ENCODE results near the gene ABCC11.
A peak's percentile ranks its signal among the peaks of the same experiment; 100 is the strongest.
"Not testable (repeated sequence)": the region's sequence is repeated elsewhere in the genome, so short reads cannot be mapped to it uniquely, and the experiment has no call there.

Gene ABCC11

DNA sequence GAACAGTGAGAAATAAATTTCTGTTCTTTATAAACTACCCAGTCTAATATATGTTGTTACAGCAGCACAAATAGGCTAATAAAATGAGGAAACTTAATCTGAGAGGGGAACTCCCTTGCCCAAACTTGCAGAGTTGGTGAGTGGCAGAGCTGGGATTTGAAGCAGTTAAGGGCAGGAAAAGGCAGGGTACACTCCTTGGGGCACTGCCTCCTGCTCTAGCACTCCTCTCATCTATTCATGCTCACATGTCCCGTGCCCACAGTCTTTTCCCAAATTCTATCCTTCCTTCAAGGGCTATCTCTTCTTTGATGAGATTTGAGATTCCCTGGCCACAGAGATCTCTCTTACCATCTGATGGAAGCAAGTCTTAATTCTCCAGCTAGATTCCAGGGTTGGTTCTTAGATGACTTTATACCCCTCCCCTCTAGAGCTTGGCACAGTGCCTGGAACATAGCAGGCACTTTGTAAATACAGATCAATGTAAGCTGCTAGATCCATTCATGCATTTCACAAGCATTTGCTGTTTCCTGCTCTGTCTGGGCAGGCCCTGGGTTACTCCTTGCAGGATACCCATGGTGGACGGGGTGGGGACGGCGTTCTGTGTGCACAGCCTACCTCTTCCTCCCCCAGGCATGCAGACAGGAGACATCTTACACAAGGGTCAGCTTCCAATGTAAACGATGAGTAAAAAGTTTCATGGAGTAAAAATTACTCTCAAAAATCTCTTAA is 52.3 kb downstream of the ABCC11 start:
- DNase-seq = no peak

DNA sequence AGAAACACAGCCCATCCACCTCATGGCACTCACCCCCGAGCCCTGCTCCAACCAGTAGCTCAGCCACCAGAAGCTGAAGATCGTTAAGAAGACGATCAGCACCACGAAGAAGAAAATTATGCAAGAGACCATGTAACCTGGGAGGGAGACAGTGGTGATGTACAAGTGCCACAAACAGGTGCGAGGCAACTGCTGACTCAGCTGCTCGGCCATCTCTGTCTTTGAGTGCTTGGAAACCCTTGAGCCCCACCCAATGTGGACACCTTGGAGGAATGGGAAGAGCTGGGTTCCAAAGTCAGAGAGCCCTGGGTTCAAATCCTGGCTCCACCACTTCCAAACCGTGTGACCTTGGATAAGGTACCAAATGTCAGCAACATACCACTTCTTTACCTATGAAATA is 53.5 kb downstream of the ABCC11 start:
- DNase-seq = no peak

DNA sequence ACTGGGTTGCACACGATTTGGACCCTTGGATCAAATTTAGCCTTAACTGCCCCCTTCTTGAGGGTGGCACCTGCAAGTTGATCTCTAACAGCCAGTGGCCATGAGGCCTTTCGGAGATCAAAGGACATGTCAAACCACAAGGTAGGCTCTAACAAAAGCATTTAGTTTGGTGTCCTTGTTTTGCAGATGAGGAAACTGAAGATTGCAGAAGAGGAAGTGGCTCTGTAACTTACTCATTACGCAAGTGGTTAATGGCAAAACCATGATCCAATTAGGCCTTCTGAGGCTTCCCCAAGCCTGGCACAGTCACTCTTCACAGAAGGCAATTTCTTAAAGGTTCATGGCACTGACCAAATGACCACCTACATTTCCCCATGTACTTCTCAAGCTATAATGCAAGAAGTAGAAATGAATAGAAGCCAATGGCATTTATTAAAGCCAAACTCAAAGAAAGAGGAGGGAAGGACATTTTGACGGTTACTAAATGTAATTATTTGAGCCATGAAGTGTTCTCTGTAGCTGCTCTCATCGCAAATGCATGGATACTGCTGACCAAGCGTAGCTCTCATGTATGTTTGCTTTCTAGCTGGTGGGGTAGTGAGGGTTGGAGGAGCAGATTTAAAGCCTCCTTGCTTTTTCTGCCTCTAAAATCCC is 58.8 kb downstream of the ABCC11 start:
- DNase-seq = no peak

DNA sequence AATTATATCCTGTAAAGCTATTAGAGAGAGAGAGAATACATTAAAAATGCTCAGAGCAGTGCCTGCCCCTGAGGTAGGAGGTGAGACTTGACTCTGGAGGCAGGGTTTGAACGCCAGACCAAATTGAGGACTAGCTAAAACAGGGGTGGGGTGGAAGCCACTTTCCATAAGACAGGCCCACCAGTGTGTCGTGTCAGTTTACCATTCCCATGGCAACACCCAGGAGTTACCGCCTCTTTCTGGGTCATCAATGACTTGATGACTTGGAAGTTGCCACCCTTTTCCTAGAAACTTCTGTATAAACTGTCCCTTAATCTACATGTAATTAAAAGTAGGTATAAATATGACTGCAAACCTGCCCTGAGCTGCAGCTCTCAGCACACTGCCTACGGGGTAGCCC is 59.6 kb downstream of the ABCC11 start:
- no peak for DNase-seq

DNA sequence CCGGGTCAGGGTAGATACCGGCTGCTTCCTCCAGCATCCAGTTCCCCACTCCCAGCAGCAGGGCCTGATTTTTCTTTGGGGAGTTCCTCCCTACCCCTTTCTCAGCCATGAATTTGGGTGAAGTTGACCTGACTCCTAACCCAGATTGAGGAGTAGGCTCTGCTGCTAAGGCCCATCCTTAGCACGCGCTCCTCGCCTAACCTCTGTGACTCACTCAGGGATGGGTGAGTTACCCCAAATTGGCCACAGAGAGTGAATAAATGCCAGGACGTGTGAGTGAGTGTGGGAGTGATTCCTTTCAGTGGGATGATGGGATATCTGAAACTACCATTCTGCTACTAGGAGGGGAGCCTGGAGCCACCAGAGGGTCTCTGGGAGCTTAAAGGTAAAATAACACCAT is 62.7 kb downstream of the ABCC11 start:
- no peak for DNase-seq

DNA sequence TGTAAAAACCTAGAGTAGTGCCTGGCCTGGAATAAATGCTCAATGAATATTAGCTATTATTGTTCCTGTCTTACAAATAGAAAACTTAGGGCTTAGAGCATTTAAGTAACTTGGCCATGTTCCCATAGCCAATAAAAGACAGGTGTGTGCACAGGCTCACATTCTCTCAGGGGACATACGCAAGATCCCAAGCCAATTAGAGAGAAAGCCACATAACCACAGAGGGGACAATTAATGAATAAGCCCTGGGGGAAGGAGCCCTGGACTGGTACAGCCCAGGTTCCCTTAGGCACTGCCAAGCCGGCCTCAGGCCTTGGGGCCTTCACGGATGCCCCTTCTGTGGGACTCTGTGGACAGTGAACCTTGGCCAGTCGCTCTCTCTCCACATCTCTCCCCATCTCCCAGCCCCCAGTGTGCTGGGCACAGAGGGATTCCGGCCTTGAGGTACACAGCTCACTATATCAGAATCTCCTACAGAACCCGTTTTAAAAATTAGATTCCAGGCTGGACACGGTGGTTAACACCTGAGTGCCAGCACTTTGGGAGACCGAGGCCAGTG is 64.3 kb downstream of the ABCC11 start:
- no peak for DNase-seq

DNA sequence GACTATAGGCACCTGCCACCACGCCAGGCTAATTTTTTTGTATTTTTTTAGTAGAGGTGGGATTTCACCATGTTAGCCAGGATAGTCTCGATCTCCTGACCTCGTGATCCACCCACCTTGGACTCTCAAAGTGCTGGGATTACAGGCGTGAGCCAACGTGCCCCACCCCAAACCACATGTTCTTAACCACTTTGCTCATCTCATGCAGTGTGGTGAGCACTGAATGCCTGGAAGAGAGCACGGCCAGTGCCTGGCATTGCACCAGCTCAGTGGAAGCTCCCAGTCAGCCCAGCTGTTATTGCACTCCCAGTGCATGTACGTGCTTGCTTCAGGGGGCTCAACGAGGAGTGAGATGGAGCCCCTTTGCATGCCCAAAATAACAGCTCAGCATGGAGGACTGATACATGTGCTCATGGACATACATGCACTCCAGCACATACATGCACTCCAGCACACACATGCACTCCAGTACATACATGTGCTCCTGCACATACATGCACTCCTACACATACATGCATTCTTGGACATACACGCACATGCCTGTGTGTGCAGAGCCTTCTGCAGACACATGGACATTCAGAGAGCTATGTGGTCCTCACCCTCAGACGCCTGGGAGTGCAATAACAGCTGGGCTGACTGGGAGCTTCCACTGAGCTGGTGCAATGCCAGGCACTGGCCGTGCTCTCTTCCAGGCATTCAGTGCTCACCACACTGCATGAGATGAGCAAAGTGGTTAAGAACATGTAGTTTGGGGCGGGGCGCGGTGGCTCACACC is 65.4 kb downstream of the ABCC11 start:
- DNase-seq = not testable (repeated sequence)

DNA sequence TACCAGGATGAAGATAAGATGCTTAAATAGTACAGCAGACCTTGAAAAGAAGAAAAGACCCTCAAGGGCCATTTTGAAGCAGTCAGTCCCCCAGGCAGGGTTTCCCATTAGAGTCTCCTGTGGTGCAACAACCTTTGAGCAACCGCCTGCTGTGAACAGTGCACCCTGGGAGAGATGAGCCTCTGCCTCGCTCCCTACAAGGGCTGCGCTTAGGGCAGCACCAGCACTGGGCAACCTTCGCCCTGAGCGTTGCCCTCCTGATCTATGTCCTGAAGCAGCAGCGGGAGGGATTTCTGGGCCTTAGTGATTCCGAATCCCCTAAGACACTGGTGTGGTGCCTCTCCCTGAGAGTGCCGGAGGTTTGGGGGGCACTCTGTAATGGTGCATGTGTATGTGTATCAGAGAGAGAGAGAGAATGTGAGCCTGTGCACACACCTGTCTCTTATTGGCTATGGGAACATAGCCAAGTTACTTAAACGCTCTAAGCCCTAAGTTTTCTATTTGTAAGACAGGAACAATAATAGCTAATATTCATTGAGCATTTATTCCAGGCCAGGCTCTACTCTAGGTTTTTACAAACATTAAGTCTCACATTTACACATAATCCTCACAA is 66.4 kb downstream of the ABCC11 start:
- DNase-seq = no peak

DNA sequence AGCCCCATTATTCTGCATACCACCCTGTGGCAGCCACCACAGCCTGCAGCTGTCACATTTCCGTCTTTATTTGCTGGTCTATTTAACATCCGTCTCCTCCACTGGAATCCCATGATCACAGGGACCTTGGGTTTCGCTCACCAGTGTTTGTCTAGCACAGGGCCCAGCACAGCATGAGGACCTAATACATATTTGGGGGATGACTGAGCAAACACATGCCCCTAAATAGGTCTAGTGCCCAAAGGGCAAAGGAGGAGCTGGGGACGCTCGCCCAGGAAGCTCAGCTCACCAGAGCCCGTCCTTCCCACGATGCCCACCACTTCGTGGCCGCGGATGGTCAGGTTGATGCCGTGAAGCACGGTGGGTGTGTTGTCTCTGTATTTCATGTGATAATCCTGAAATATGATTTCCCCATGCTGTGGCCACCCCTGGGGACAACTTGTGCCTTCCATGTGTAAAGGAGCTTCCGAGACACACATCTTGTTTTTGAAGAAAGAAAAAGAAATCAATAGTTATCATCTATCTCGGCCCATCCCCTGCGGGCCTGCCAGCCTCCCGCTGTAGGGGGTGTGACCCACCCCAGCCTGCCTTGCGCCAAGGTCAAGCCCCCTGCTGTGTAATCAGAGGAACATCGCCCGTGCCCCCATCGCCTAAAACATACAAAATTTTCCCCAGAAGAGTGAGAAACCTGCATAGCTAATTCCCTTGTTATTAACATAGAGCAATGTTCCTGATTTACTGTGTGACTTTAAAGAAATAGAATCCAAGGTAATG is 70.5 kb downstream of the ABCC11 start:
- peak; percentile 16 for DNase-seq

DNA sequence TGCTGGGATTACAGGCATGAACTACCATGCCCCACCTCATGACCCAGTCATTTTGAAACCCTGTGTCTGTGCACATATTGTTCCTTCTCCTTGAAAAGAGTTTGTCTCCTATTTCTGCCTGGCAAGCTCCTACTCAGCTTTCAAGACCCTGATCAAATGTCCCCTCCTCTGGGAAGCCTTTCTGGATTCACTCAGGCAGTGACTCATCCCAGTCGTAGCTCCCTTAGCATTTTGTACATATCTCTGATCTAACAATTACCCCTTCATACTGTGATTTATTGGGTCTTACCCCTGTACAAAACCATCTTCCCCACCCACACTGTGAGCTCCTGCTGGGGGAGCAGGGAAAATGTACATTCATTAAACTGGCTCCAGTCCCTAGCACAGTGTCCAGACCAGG is 73.5 kb downstream of the ABCC11 start:
- DNase-seq = no peak

DNA sequence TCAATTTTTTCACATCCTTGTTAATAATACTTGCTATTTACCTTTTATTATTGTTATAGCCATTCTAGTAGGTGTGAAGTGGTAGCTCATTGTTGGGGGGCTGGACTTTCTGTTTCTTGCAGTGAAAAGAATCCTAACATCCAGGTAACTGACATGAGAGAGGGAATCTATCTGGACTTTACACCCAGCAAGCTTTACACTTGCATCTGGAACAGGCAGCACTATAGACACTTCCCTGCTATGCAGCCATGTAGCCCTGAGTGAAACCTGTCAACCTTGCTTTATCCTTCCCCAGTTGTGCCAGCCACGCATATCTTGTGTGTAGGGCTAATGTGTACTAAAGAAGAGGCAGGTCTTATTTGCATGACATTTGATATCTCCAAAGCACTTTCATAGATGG is 74.7 kb downstream of the ABCC11 start:
- no peak for DNase-seq

DNA sequence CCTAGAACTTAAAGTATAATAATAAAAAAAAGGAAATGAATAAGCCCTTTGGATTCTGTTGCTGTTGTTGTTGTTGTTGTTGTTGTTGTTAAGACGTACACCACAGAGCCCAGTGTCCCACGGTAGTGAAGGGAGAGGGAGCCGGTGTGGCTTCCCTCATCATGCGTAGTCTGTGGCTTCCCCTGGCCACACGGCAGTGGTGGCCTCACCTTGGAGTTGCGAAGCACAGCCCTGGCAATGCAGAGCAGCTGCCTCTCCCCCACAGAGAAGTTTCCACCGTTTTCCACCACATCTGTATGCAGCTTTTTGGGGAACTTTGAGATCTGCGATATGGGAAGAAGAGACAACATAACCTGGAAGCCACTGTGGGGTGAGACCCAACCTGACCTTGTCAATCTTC is 77.4 kb downstream of the ABCC11 start:
- no peak for DNase-seq

DNA sequence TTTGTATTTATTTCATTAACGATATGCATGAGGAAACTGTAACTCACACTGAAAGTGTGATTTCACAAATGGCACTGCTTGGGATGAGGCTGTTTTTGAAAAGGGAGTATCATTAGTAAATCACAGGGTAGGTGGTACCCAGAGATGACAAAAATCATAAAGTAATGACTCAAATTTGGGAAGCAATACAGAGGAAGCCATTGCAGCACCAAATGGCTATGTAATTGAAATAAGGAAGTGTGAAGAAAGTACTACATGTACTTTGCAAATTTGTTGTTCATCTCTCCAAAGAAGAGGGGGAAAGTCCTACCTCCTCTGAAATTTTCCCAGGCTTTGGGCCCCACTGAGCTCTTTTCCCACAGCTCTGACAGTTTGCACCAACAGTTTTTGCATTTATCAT is 79.3 kb downstream of the ABCC11 start:
- no peak for DNase-seq

DNA sequence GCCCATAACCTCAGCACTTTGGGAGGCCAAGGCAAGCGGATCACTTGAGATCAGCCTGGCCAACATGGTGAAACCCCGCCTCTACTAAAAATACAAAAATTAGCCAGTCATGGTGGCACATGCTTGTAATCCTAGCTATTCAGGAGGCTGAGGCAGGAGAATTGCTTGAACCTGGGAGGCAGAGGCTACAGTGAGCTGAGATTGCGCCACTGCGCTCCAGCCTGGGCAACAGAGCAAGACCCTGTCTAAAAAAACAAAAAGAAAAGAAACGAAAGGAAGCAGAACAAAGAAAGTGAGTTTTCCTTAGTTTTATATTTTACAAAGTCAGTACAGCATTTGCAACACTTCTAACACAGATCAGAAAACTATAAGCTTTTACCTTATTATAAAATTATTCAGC is 80.7 kb downstream of the ABCC11 start:
- not testable (repeated sequence) for DNase-seq

DNA sequence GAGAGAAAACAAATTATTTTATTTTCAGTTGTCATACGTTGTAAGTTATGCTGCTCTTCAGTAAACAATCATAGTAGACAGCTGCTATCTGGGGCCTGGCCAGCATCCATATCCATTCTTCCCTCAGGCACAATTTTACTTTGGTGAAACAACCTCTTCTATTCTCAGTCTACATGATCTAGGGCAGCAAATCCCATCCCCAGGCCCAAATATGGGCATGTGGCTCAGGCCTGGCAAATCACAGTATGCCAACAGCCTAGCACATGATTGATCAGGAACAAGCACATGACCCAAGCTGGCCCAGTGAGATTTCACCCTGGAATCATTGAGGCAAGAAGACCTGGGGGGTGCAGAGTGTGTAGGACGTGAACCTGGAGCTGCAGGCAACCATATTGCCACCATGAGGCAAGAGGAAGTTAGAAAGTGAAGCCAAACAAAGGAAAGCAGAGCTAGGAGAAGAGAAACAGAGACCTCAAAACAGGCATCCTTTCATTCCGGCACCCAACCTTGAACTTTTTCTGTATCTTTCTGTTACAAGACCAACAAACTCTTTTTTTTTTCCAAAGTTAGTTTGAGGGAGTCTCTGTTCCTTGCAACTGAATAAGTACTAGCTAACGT is 81.3 kb downstream of the ABCC11 start:
- DNase-seq = no peak

DNA sequence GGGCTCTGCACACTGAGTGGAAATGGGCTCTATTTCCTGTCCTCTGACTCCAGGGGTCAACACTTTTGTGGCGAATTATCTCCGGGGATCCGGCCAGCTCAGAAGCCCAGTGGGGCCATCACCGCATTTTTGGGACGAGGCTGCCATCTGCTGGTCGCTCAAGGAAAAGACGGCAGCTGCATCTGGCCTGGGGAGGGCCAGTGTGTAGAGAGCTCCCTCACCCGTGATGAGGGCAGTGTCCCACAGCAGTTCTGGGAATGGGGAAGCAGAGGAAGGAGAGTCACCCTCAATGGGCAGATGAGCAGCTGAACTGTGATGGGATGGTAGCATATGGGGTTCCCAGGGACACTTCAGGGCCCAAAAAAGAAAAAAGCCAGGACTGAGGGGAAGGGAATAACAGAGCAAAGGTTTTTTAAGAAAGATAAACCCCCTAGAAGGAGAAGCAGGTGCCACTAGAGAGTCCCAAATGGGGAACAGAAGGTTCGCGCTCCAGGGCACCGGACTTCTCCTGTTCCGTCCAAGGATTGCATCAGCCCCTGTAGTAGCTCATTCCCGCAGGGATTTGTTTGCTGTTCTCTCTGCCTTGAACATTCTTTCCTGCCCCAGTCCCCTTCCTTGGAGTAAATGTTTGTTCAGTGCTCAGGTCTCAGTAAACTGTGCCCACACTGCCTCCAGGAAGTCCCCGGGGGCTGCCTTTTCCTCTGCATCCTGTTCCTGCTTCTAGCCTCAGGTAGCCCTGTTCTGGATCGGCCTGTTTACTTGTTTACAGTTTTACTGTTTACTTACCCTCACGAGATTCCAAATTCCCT is 82.2 kb downstream of the ABCC11 start:
- DNase-seq = peak; percentile 78

DNA sequence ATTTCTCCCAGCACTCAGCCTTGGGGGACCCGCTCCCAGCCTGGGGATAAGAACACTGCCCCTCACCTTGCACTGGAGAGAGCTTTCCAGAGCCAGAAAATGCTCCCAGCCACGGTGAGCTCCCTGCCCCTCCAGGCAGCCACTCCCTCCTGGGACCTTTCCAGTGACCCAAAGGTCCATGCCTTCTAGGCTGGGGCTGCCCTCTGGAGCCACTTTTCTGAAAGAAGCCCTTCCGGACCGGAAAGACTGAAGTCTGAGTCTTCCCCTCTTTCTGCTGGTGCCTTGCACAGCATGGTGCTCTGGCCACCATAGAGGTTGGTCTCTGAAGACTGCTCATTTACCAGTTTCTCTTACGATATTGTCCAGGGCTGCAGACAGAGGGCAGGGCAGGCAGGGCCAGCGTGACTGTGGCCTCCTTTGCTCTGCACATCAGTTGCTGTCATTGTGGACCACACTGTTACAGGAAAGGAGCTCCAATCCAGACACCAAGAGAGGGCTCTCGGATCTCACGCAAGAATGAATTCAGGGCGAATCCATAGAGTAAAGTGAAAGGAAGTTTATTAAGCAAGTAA is 84.4 kb downstream of the ABCC11 start:
- DNase-seq = no peak

DNA sequence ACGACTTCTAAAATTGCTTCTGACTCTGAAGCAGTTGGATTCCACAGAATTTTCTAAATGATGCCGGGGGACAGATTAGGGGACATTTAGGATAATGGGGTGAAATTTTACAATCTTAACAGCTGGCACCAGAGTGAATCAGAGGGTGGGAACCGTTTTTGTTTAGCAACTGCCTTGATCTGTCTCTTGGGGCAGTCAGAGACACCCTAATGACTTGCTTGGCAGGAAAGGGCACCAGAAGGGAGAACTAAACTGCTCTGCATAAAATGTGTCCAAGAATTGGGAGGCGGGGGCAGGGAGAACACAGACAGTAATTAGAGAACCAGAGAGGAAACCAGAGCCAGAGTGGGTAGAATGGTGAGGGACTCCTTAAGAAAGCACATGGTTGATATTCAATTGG is 85.4 kb downstream of the ABCC11 start:
- no peak for DNase-seq

DNA sequence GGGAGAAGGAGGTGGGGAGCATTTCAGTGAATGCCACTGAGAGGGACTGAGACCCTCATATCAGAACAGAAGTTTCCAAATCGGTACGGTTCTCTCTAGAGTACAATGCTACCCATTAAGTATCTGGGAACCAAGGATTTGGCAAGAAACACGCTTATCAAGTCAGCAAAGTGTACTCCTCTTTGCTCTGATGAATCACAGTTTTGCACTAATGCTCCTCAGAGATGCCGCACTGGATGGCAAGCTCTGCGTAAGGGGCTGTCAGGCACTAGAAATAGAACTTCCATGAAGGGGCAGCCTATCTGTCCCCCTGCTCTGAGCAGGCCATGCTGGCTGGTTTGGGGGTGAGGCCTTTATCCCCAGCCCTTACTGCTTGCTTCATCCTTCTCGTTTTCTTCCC is 86.8 kb downstream of the ABCC11 start:
- DNase-seq = no peak

DNA sequence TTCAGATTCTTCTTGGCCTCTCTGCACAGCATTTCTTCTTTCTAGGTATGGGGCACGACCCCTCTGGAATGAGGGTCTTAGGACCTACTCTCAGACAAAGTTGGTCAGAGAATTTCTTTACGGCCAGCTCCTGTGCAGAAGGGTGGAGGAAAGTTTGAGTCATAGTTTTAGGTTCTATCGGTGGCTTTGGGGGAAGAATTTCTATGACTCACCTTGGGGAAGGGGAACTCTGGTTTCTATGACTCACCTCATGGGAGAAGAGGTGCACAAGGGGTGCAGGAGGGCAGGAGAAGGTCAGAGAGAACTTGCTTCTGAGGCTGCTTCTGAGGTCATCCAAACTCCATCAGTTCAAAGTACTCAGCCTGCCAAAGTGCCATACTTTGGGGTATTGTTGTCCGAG is 89.0 kb downstream of the ABCC11 start:
- DNase-seq = no peak

DNA sequence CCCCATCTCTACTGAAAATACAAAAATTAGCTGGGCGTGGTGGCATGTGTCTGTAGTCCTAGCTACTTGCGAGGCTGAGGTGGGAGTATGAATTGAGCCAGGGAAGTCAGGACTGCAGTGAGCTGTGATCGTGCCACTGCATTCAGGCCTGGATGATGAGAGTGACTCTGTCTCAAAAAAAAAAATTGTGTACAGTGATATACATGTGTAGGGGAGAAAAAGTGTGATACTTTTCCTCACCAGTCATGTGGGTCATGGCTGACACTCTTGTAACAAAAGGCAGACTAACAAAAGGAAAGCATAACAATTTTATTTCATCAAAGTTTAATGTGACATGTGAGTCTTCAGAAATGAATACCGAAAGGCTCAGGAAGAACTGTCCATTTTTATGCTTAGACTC is 89.5 kb downstream of the ABCC11 start:
- DNase-seq = no peak
